ENCODE results near the gene IZUMO4.

IZUMO4 gene

DNA sequence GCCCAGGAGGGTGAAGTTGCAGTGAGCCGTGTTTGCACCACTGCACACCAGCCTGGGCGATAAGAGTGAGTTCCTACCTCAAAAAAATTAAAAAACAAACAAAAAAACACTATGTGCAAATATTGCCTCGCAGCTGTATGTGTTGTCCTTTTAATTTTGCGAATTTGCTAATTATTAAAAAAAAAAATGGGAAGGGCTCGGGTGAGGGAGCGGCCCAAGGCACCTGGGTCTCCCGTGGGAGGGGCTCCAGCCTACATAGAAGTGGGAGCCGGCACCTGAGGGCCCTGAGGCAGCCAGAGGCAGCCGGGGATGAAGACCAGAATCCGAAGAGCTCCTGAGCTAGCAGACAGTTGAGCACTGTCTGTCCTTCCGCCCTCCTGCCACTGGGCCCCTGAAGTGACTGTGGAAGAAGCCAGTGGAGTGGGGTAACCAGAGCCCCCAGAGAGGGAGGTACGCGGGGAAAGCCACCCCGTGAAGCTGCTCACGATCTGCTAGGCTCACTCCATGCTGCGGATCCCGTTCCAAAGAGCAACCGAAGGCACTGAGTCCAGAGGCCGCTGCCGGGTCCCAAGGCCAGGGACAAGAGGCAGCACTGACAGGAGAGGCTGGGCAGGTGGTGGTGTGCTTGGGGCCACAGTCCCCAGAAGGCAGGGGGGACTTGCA, 6.5 kb downstream of the IZUMO4 start:
- FAIRE-seq, result no peak

GRCh38 chr19:2108251-2109016, 11.7 kb downstream of the IZUMO4 start:
- FAIRE-seq (no peak), DNase-seq (ENCODE audit: insufficient read length, low spot score) (no peak)

More for the DNA sequence above, 6.5 kb downstream of the IZUMO4 start:
- no peak for DNase-seq (ENCODE audit: insufficient read length, low spot score)

DNA sequence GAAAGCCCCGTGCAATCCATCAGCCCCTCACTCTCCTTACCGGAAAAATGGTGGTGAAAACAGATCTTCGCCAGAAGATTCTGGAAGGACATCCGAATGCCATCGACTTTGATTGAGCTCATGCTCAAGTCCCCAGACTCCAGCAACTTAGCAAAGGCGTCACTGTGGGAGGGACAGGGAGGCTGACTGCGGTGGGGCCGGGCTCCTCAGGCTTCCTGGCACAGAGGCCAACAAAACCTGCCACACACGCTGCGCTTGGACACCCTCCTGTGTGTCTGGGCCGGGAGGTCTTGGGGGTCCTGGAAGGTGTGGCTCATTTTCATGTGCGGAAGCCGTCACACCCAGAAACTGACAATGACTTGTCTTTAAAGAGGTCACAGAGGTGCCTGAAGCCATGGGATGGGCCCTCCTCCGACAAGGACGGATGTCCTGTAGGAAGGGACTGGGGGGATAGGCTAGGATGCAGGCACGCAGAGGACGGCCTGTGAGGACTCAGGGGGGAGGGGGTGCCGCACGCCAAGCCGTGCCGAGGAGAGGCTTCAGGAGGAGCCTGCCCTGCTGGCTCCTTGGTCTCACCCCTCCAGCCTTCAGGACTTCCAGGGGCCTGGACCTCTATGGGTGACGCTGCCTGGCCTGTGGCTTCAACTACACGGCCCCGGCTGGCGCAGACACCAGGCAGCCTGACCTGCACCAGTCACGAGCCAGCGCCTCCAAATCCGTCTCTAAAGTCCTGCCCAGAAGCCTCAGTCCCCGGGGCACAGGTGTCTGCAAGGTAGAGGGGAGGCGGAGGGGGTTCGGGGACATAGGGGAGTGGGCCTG, 12.5 kb downstream of the IZUMO4 start:
- DNase-seq (ENCODE audit: insufficient read length, low spot score) (no peak), FAIRE-seq (no peak)

DNA sequence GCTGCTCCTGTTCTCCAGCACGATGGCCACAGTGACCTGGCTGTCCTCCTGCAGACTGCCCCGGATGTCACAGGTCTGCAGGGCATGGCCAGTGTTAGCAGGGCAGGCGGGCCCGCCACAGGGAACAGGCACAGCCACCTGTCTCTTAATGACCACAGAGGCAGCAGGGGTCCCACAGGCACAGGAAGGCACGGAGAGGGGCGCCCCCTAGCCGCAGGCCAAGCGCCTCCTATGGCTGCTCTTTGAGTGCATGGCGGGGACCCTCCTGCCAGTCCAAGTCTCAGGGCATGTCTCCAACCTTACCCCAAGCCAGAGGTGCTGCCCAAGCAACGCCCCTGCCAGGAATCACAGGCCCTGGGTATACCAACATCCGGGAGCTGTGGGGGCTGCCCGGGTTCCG, 14.1 kb downstream of the IZUMO4 start:
- DNase-seq (ENCODE audit: insufficient read length, low spot score) (no peak), FAIRE-seq (no peak)

DNA sequence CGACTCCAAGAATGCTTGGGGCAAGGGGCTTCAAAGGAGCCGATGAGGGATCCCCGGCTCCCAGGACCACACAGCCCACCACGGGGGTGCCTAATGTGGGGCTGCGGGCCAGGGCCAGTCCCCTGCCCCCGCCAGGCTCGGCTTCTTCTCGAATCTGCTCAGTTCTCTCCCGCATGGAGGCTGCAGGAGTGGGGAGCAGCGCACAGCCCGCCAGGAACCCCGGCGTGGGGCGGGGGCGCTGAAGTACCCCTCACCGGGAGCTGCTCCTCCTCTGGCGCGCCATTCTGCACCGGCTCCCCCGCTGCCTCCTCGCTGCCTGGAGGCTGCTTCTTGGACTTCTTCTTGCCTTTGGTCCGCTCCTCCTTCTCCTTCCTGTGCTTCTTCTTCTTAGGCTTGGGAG, 14.7 kb downstream of the IZUMO4 start:
- FAIRE-seq (no peak), DNase-seq (ENCODE audit: insufficient read length, low spot score) (no peak)

GRCh38 chr19:2111886-2112285, 15.2 kb downstream of the IZUMO4 start:
- FAIRE-seq (no peak), DNase-seq (ENCODE audit: insufficient read length, low spot score) (no peak)

DNA sequence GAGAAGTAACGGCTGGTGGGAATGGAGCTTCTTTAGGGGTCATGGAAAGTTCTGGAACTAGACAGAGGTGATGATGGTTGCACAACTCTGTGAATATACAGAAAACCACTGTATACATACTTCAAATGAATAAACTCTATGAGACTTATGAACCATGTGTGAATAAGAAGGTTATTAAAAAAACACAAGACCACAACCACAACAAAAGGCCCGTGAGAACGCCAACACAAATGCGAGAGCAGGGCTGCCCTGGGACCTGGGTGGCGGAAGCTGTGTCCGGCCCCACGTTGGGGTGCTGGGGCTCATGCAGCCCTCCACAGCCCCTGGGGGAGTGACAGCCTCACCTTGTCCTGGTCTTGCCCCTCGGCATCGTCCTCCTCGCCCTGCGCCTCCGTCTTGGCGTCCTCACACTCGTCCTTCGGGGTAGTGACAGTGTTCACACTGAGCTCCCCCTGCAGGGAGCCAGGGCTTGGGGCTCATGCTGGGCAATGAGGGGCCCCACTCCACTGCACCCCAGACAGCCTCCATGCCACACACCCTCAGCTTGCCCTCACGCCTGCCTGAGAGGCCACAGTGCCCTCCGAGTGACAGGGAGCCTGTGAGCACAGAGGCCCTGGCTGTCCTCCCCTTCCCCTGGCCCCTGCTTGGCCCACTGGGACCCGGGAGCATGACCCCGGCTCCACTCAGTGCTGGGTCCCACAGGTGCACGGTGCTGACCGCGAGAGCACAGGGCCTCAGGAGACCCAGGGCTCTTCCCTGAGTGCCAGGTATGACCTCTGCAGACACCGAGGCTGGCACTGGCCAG, 16.0 kb downstream of the IZUMO4 start:
- DNase-seq (ENCODE audit: insufficient read length, low spot score) (no peak), FAIRE-seq (no peak)

DNA sequence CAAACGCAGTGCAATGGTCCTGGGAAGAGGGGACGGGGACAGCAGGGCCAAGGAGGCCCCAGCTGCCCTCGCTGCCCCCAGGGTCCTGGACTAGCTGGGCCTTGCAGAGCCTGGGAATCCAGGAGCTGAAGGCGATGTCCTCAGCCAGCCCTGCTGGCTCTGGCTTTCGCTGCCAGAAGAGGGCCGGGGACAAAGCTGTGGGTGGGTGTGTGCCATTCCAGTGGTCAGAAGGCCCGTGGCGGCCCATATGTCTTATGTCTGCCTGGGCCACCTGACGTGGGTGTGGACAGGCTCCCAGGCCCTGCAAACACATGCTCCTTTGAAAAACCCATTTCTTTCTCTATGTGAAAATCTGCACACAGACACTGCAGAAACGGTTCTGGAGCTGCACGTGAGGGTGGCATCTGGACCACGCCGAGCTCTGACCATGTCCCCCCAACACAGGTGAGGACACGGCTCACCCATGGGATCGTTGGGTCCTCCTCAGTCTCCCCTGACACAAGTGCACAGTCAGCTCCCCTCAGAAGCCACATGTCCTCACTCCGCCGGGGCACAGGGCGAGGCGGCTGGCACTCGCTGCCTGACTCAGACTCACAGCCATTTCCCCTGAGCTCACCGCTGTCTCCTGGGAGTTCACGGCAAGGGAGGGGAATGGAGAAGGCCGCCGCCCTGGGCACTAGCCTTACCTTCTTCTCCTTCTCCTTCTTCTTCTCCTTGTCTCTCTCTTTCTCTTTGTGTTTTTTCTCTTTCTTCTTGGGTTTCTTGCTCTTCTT, 16.9 kb downstream of the IZUMO4 start:
- FAIRE-seq, result no peak
- DNase-seq (ENCODE audit: insufficient read length, low spot score), result no peak

DNA sequence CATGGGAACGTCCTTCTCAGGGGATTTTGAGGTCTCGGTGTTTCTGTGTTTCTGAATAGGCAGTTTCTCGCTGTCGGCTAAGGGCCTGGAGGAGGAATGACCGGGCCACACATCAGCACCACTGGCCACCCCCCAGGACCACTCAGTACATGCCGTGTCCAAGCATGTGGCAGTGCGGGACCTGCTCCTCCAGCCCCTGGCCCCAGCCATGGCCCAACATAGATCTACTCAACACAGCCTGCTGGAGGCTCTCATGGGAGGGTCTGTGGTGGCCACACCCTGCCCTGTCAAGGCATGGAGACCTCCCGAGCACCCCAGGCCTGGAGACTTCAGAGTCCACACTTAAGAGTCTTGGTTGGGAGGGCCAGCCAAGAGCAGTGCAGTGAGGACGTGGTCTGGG, 17.5 kb downstream of the IZUMO4 start:
- FAIRE-seq (no peak), DNase-seq (ENCODE audit: insufficient read length, low spot score) (no peak)

GRCh38 chr19:2114821-2115220, 18.1 kb downstream of the IZUMO4 start:
- DNase-seq (ENCODE audit: insufficient read length, low spot score), result no peak
- FAIRE-seq, result no peak

GRCh38 chr19:2115324-2115723, 18.6 kb downstream of the IZUMO4 start:
- no peak for DNase-seq (ENCODE audit: insufficient read length, low spot score)
- no peak for FAIRE-seq

GRCh38 chr19:2115911-2116426, 19.3 kb downstream of the IZUMO4 start:
- no peak for DNase-seq (ENCODE audit: insufficient read length, low spot score)
- no peak for FAIRE-seq

DNA sequence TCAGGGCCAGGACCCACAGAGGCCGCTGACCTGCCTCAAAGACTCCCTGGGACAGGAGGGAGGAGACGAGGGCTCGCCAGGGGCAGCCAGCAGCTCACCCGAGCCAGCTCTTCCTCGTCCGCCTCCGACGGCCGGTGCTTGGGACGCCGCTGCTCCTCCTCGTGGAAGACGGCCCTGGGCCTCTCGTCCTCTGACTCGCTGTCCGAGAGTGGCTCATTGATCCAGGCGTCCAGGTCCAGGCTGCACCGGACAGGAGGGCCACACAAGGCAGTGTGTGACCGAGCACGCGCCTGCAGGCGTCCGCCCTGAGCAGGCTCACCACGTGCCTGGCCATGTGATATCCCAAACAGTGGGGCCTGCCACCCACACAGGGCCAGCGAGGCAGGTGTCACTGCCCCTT, 19.8 kb downstream of the IZUMO4 start:
- DNase-seq (ENCODE audit: insufficient read length, low spot score), result no peak
- FAIRE-seq, result no peak

- FAIRE-seq (no peak), DNase-seq (ENCODE audit: insufficient read length, low spot score) (no peak)
These were observed 20.7 kb downstream of the IZUMO4 start for GRCh38 chr19:2117215-2117960.

DNA sequence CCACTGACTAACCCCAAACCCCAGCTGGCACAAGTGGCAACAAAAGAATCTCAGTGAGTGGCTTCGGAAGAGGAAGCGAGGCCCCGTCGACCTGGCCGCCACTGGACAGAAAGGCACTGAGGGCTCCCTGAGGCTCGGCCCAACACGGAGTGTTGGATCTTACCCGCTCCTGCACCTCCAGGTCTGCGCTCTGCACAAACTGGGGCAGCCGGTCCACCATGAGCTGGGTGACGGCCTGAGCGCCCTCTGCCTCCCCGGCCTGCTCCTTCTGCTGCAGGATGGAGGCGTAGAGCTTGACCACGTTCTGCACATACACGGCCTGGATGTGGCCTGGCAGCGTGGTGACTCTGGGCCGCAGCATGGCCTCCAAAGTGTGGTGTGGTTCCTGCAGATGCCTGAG, 21.7 kb downstream of the IZUMO4 start:
- FAIRE-seq, result no peak
- DNase-seq (ENCODE audit: insufficient read length, low spot score), result no peak

- FAIRE-seq (no peak), DNase-seq (ENCODE audit: insufficient read length, low spot score) (no peak)
These were observed 23.4 kb downstream of the IZUMO4 start for GRCh38 chr19:2119921-2120785.

GRCh38 chr19:2120821-2121220, 24.1 kb downstream of the IZUMO4 start:
- DNase-seq (ENCODE audit: insufficient read length, low spot score) (no peak), FAIRE-seq (no peak)

- DNase-seq (ENCODE audit: insufficient read length, low spot score) (no peak), FAIRE-seq (no peak)
These were observed 24.8 kb downstream of the IZUMO4 start for GRCh38 chr19:2121416-2122051.
